H1 (cell line): ENCODE data around the gene C2CD4C. TPM values are rescaled to one million over a fixed set of nuclear protein-coding genes. Genes with fewer than 3 reads are reported as not detected.

Experiments
- CBX5 ChIP-seq: fragments of 300-800, 300-1000 bp; sonication (generic); IDR thresholded peaks from 2 replicates; pipeline ENCODE4 v1.7.1; 2016; ENCODE audit warnings: antibody characterized with exemption, low read length, low read depth
- CREB1 ChIP-seq: IDR thresholded peaks from 2 replicates; pipeline ENCODE4 v1.6.1; 2012; ENCODE audit warnings: inconsistent platforms
- GABPA ChIP-seq: IDR thresholded peaks from 2 replicates; pipeline ENCODE4 v1.6.1; 2011; ENCODE audit warnings: mild to moderate bottlenecking, low read length, moderate library complexity, borderline replicate concordance; ENCODE audit not compliant: insufficient read depth
- HDAC2 ChIP-seq, 2 experiments: fragments of 300-600 bp in 1 of 2; sonication (generic) in 1 of 2; IDR thresholded peaks; 2 replicates each; pipeline ENCODE4 v1.6.1; 2011 to 2012; ENCODE audit warnings: low read depth in 2 of 2, low read length in 2 of 2, mild to moderate bottlenecking in 2 of 2, moderate library complexity in 2 of 2, borderline replicate concordance in 1 of 2, inconsistent platforms in 1 of 2
- POLR2A ChIP-seq, 2 experiments: IDR thresholded peaks; 1 replicate in 1 of 2; 2 replicates in 1 of 2; pipeline ENCODE4 v1.6.1; 2011; ENCODE audit warnings: low read depth in 2 of 2, low read length in 2 of 2, mild to moderate bottlenecking in 2 of 2; ENCODE audit errors: control extremely low read depth in 1 of 2
- polyA plus RNA-seq, 7 experiments: library from polyadenylated mRNA; depleted of rRNA in 3 of 7; stranded (reverse) in 5 of 7; unstranded in 2 of 7; fragments of >200 nt in 5 of 7; fragments of 200-250 nt in 2 of 7; gene quantifications; 1 replicate in 5 of 7; 2 replicates in 1 of 7; 4 replicates in 1 of 7; pipeline versions ENCODE4 v1.2.1 to v1.2.3, GENCODE V29; 2011 to 2013; ENCODE audit warnings: missing spikeins in 2 of 7, mixed read lengths in 2 of 7
- total RNA-seq: library from RNA; stranded (reverse); fragmentation: NEBNext Ultra II Directional; extraction: Animal tissue kit (Norgen Biotek cat#: 25700); gene quantifications from 2 replicates; pipeline ENCODE4 v1.2.1, GENCODE V29; 2021

C2CD4C gene
- total and polyA plus RNA-seq, 2 of the 8 experiments (the other 6 are each of a cell fraction or from before 2014, with no cell fraction given): 3.8 to 6.3 TPM

DNA sequence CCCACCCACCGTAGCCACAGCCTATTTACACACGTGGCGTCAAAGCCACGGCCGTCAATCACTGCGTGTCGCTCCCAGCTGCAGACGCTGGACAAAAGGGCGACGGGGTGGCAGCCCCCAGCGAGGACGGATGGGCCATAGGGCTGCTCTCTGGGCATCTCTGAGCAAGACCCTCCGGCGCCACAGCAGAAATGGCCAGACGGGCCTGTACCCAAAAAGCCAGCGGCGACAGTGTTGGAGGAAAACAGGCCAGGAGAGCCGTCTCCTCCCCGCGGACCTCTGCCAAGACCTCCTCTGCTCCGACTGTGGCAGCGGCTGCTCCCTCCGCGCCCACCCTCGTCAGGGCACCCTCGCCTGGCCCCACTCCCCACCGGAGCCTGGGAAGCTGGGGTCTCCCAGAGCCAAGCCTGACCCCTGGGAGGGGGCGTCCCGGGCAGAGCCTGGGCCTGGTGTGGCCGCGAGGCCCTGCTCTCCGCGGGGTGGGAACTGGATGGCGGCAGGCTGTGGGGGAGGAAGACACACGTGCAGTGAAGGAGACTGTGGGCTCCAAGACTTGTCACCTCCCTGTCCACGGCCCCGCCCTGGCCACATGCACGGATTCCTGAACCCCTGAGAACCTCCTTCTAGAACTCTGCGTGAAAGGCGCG is 2.7 kb downstream of the C2CD4C start (continued):
- TF ChIP-seq GABPA (no peak), HDAC2 (IDR thresholded peaks at IDR 0.05; ENCODE audit: borderline replicate concordance in 1 of 2, low read depth in 2 of 2, low read length in 2 of 2) (no peak), CBX5 (no peak), POLR2A (IDR thresholded peaks at IDR 0.05; ENCODE audit: control extremely low read depth in 1 of 2, low read depth in 2 of 2, low read length in 2 of 2) (no peak), CREB1 (no peak)
